GM23338 (cell line): ENCODE data around the gene GRPR. TPM values are rescaled to one million over a fixed set of nuclear protein-coding genes. Genes with fewer than 3 reads are reported as not detected.

ENCODE experiments used
- ATAC-seq: fragments of 200-7000 bp; cut with Tn5 transposase; 3 replicates; pipeline ENCODE4 v1.9.1; 2020
- DNase-seq: peaks from one replicate; pipeline ENCODE4 v3.0.0-alpha.2; 2015; ENCODE audit warnings: low spot score
- H2AFZ ChIP-seq: fragments of 200-600 bp; sonication (generic); 2 replicates; pipeline ENCODE4 v1.8.0; 2016; ENCODE audit warnings: antibody characterized with exemption, mild to moderate bottlenecking, moderate library complexity
- H3F3A ChIP-seq: fragments of 200-600 bp; sonication (generic); replicated peaks from 2 replicates; pipeline ENCODE4 v1.8.0; 2017; ENCODE audit warnings: antibody characterized with exemption, mixed run types, low read depth
- H3K27ac ChIP-seq: fragments of 200-600 bp; sonication (generic); 2 replicates; pipeline ENCODE4 v1.6.1; 2016; ENCODE audit warnings: low read depth
- H3K27me3 ChIP-seq: fragments of 200-600 bp; sonication (generic); 2 replicates; pipeline ENCODE4 v1.8.0; 2016; ENCODE audit warnings: mild to moderate bottlenecking, mixed run types, moderate library complexity; ENCODE audit not compliant: insufficient read depth
- H3K36me3 ChIP-seq: fragments of 200-600 bp; sonication (generic); 2 replicates; pipeline ENCODE4 v1.8.0; 2016; ENCODE audit warnings: mild to moderate bottlenecking; ENCODE audit not compliant: insufficient read depth
- H3K4me1 ChIP-seq: fragments of 200-600 bp; sonication (generic); 2 replicates; pipeline ENCODE4 v1.8.0; 2016; ENCODE audit warnings: mild to moderate bottlenecking, moderate library complexity; ENCODE audit not compliant: insufficient read depth
- H3K4me2 ChIP-seq: fragments of 200-600 bp; sonication (generic); 2 replicates; pipeline ENCODE4 v1.7.1; 2017; ENCODE audit warnings: mixed run types
- H3K4me3 ChIP-seq: fragments of 200-600 bp; sonication (generic); 2 replicates; pipeline ENCODE4 v1.6.1; 2016; ENCODE audit warnings: mixed run types
- H3K79me2 ChIP-seq: fragments of 200-600 bp; sonication (generic); replicated peaks from 2 replicates; pipeline ENCODE4 v1.8.0; 2017; ENCODE audit warnings: mild to moderate bottlenecking; ENCODE audit not compliant: insufficient read depth
- H3K9me2 ChIP-seq: fragments of 200-600 bp; sonication (generic); 2 replicates; pipeline ENCODE4 v1.8.0; 2017; ENCODE audit not compliant: insufficient read depth
- H4K20me1 ChIP-seq: fragments of 200-600 bp; sonication (generic); replicated peaks from 2 replicates; pipeline ENCODE4 v1.8.0; 2017; ENCODE audit warnings: mild to moderate bottlenecking; ENCODE audit not compliant: insufficient read depth
- H3K27ac Mint-ChIP-seq: 2 replicates; pipeline ENCODE4 v1.8.0; 2020; ENCODE audit warnings: inconsistent platforms, mild to moderate bottlenecking, moderate library complexity, mixed read lengths
- H3K27me3 Mint-ChIP-seq: 3 replicates; pipeline ENCODE4 v1.8.0; 2022; ENCODE audit warnings: low read depth, mild to moderate bottlenecking, moderate library complexity, mixed read lengths, inconsistent platforms; ENCODE audit not compliant: insufficient read depth, poor library complexity
- H3K36me3 Mint-ChIP-seq: 3 replicates; pipeline ENCODE4 v1.8.0; 2021; ENCODE audit warnings: low read depth, mild to moderate bottlenecking, inconsistent platforms, moderate library complexity, mixed read lengths
- H3K4me1 Mint-ChIP-seq: 3 replicates; pipeline ENCODE4 v1.8.0; 2020; ENCODE audit warnings: mild to moderate bottlenecking, inconsistent platforms, mixed read lengths
- H3K4me3 Mint-ChIP-seq: 3 replicates; pipeline ENCODE4 v1.8.0; 2021; ENCODE audit warnings: moderate library complexity, mild to moderate bottlenecking, inconsistent platforms, mixed read lengths
- H3K9me3 Mint-ChIP-seq: 3 replicates; pipeline ENCODE4 v1.8.0; 2020; ENCODE audit warnings: moderate library complexity, mild to moderate bottlenecking, inconsistent platforms, mixed read lengths
- CREB1 ChIP-seq: fragments of 250-450 bp; sonication (Bioruptor Pico); IDR thresholded peaks from 2 replicates; pipeline ENCODE4 v1.5.0; 2020; ENCODE audit warnings: low read depth, mild to moderate bottlenecking, moderate library complexity
- CTCF ChIP-seq, 2 experiments: fragments of 200-600 bp in 1 of 2; sonication (generic) in 1 of 2; conservative IDR thresholded peaks; 2 replicates each; pipeline versions ENCODE4 v1.5.1 to v1.6.1; 2016 to 2017; ENCODE audit warnings: antibody characterized with exemption in 2 of 2, low read depth in 2 of 2, mild to moderate bottlenecking in 2 of 2, moderate library complexity in 1 of 2
- ETS1 ChIP-seq: IDR thresholded peaks from 2 replicates; pipeline ENCODE4 v1.6.1; 2016; ENCODE audit warnings: antibody characterized with exemption
- EZH2 ChIP-seq: fragments of 200-600 bp; sonication (generic); IDR thresholded peaks from one replicate; pipeline ENCODE4 v1.8.0; 2017; ENCODE audit warnings: antibody characterized with exemption, mild to moderate bottlenecking, low read depth; ENCODE audit not compliant: unreplicated experiment
- EZH2phosphoT487 ChIP-seq: fragments of 200-600 bp; sonication (generic); IDR thresholded peaks from one replicate; pipeline ENCODE4 v1.8.1; 2018; ENCODE audit warnings: antibody characterized with exemption; ENCODE audit not compliant: unreplicated experiment
- JUNB ChIP-seq: IDR thresholded peaks from one replicate; pipeline ENCODE4 v1.6.1; 2016; ENCODE audit warnings: antibody characterized with exemption; ENCODE audit not compliant: unreplicated experiment
- NANOG ChIP-seq: IDR thresholded peaks from 2 replicates; pipeline ENCODE4 v1.6.1; 2016; ENCODE audit warnings: antibody characterized with exemption, borderline replicate concordance
- POLR2AphosphoS5 ChIP-seq: IDR thresholded peaks from 2 replicates; pipeline ENCODE4 v1.6.1; 2016; ENCODE audit warnings: antibody characterized with exemption, low read depth
- REST ChIP-seq: IDR thresholded peaks from one replicate; pipeline ENCODE4 v1.6.1; 2018; ENCODE audit warnings: antibody characterized with exemption; ENCODE audit not compliant: unreplicated experiment
- STAT1 ChIP-seq: IDR thresholded peaks from one replicate; pipeline ENCODE4 v1.6.1; 2016; ENCODE audit warnings: antibody characterized with exemption; ENCODE audit not compliant: unreplicated experiment
- ZNF114 ChIP-seq: fragments of 250-450 bp; sonication (Bioruptor Pico); IDR thresholded peaks from 2 replicates; pipeline ENCODE4 v1.5.0; 2020; ENCODE audit warnings: mild to moderate bottlenecking, moderate library complexity
- ZNF331 ChIP-seq: fragments of 250-450 bp; sonication (Bioruptor Pico); IDR thresholded peaks from 2 replicates; pipeline ENCODE4 v1.5.0; 2020; ENCODE audit warnings: low read depth, mild to moderate bottlenecking, moderate library complexity
- ZNF462 ChIP-seq: fragments of 250-450 bp; sonication (Bioruptor Pico); IDR thresholded peaks from 2 replicates; pipeline ENCODE4 v1.5.0; 2020; ENCODE audit warnings: mild to moderate bottlenecking, moderate library complexity
- polyA plus RNA-seq: library from polyadenylated mRNA; unstranded; fragments of >200 nt; fragmentation: Nextera tagmentation; extraction: Ambion mirVana; gene quantifications from 2 replicates; pipeline ENCODE4 v1.2.1, GENCODE V29; 2016
- total RNA-seq: library from RNA; depleted of rRNA; stranded (reverse); fragments of >200 nt; shearing (Covaris generic); gene quantifications from 2 replicates; pipeline ENCODE4 v1.2.3, GENCODE V29; 2014

GRPR gene
- total and polyA plus RNA-seq, 2 experiments from 2014 or later: 13.4 to 14.3 TPM

- Histone ChIP-seq H3K4me1 (peaks cover 16% of the 10 kb centered on the region), H3K79me2 (no peaks in the 10 kb centered on the region), H3K9me2 (no peaks in the 10 kb centered on the region), H3F3A (no peaks in the 10 kb centered on the region), H4K20me1 (no peaks in the 10 kb centered on the region), H3K4me2 (no peak overlapping the region), H3K36me3 (no peaks in the 10 kb centered on the region), H3K4me3 (no peak overlapping the region), H3K27me3 (no peaks in the 10 kb centered on the region), H3K27ac (no peak overlapping the region), H2AFZ (no peak overlapping the region)
- Mint-ChIP-seq H3K4me1 (peaks cover 35% of the 10 kb centered on the region), H3K4me3 (no peak overlapping the region), H3K36me3 (no peaks in the 10 kb centered on the region; the same call in 1 of the 3 replicates), H3K27ac (no peak overlapping the region), H3K9me3 (no peaks in the 10 kb centered on the region), H3K27me3 (peaks cover 2% of the 10 kb centered on the region)
- DNase-seq (no peak), ATAC-seq (no peak)
- no peak for TF ChIP-seq CTCF (conservative IDR thresholded peaks at IDR 0.05; ENCODE audit: low read depth in 2 of 2)
- TF ChIP-seq STAT1: no peak
- TF ChIP-seq NANOG: no peak
- TF ChIP-seq REST: no peak
- no peak for TF ChIP-seq EZH2
- TF ChIP-seq CREB1 (CRISPR knock-in tag): no peak
- no peak for TF ChIP-seq ETS1
- no peak for TF ChIP-seq ZNF114
- TF ChIP-seq EZH2phosphoT487: no peak
- no peak for TF ChIP-seq ZNF331
- no peak for TF ChIP-seq POLR2AphosphoS5
- TF ChIP-seq JUNB: no peak
- no peak for TF ChIP-seq ZNF462 (CRISPR knock-in tag)
Observed at GRCh38 chrX:16175329-16176061, 52.1 kb downstream of the GRPR start.
